Measurements from ENCODE around the gene PARP2.
"Not testable (repeated sequence)": the region's sequence is repeated elsewhere in the genome, so short reads cannot be mapped to it uniquely, and the experiment has no call there.

The PARP2 gene

DNA sequence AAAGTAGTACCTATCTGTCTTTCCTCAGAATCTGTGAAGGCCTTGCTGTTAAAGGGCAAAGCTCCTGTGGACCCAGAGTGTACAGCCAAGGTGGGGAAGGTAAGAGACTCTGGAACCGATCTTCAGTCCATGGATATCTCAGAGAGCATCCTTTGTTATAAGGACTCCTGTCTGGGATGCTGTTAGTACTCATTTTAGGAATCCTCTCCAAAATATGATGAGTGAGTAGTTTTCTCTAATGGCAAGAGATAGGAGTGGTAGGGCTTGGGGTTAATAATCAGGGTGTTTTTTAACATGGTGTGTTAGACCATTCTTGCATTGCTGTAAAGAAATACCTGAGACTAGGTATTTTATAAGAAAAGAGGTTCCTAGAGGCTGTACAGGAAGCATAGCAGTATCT, 1.9 kb downstream of the PARP2 start:
- no peak for DNase-seq (ENCODE audit: low read depth)
- no peak overlapping the region for H3K4me3 ChIP-seq (replicated peaks; ENCODE audit: low read depth, low read length)
- TF ChIP-seq, protein P1, sequence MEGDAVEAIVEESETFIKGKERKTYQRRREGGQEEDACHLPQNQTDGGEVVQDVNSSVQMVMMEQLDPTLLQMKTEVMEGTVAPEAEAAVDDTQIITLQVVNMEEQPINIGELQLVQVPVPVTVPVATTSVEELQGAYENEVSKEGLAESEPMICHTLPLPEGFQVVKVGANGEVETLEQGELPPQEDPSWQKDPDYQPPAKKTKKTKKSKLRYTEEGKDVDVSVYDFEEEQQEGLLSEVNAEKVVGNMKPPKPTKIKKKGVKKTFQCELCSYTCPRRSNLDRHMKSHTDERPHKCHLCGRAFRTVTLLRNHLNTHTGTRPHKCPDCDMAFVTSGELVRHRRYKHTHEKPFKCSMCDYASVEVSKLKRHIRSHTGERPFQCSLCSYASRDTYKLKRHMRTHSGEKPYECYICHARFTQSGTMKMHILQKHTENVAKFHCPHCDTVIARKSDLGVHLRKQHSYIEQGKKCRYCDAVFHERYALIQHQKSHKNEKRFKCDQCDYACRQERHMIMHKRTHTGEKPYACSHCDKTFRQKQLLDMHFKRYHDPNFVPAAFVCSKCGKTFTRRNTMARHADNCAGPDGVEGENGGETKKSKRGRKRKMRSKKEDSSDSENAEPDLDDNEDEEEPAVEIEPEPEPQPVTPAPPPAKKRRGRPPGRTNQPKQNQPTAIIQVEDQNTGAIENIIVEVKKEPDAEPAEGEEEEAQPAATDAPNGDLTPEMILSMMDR (IDR thresholded peaks at IDR 0.05; ENCODE audit: low read length, missing control alignments) = no peak

DNA sequence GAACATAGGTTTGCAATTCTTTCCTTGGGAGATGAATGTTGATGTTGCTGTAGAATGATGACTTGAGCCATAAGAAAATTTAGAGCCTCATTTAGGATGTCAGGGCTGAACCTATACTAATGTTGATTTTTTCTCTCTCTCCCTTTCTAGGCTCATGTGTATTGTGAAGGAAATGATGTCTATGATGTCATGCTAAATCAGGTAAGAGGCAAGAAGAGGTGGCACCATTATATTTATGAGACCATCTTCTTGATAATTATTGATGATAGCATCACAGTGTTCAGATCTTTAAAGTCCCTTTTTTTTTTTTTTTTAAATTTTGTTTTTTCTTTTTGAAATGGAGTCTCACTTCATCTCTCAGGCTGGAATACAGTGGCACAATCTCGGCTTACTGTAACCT, 3.3 kb downstream of the PARP2 start:
- TF ChIP-seq, protein P1 (IDR thresholded peaks at IDR 0.05; ENCODE audit: low read length, missing control alignments) = no peak
- DNase-seq (ENCODE audit: low read depth) = no peak
- no peak overlapping the region for H3K4me3 ChIP-seq (replicated peaks; ENCODE audit: low read depth, low read length)

DNA sequence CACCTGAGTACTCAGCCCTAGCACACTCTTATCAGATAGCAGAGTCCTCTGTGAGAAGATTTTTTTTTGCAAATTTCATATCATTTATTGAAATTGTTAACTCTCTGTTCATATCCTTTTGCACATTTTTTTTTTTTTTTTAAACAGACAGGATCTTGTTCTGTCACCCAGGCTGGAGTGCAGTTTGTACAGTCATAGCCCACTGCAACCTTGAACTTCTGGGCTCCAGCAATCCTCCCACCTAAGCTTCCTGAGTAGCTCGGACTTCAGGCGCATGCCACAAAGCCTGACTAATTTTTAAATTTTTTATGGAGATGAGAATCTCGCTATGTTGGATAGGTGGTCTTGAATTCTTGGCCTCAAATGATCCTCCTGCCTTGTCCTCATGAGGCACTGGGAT, 4.3 kb downstream of the PARP2 start:
- DNase-seq (ENCODE audit: low read depth) = no peak
- TF ChIP-seq, protein P1 (IDR thresholded peaks at IDR 0.05; ENCODE audit: low read length, missing control alignments) = no peak
- no peak overlapping the region for H3K4me3 ChIP-seq (replicated peaks; ENCODE audit: low read depth, low read length)

DNA sequence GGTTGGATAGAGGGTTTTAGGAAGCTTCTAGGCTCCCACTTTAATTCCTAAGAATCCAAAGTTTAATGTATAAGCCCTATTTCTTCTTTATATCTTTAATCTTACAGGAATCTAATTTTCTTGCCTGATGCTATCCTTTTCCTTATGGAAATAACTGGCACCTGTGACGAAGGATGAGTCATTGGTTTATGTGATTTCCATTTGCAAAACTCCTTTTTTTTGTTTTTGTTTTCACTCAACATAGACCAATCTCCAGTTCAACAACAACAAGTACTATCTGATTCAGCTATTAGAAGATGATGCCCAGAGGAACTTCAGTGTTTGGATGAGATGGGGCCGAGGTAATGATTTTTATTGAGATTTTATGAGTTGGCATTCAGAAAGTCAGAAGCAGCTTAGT, 6.8 kb downstream of the PARP2 start:
- DNase-seq (ENCODE audit: low read depth) = no peak
- no peak overlapping the region for H3K4me3 ChIP-seq (replicated peaks; ENCODE audit: low read depth, low read length)
- TF ChIP-seq, protein P1 (IDR thresholded peaks at IDR 0.05; ENCODE audit: low read length, missing control alignments) = no peak

DNA sequence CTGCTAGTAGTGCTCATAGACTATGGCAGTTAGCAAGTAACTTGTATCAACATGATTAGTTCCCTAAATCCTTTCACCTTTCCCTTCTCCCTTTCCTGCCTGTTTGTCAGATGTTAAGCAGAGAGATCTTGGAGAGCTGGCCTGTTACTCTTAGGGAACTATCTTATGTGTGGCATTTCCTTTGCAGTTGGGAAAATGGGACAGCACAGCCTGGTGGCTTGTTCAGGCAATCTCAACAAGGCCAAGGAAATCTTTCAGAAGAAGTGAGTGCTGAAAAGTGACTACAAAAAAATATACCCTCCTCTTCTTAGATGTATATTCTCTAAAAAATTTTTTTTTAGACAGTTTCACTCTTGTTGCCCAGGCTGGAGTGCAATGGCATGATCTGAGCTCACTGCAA, 7.4 kb downstream of the PARP2 start:
- no peak overlapping the region for H3K4me3 ChIP-seq (replicated peaks; ENCODE audit: low read depth, low read length)
- DNase-seq (ENCODE audit: low read depth) = peak; percentile 41
- TF ChIP-seq, protein P1 (IDR thresholded peaks at IDR 0.05; ENCODE audit: low read length, missing control alignments) = peak; percentile 35

DNA sequence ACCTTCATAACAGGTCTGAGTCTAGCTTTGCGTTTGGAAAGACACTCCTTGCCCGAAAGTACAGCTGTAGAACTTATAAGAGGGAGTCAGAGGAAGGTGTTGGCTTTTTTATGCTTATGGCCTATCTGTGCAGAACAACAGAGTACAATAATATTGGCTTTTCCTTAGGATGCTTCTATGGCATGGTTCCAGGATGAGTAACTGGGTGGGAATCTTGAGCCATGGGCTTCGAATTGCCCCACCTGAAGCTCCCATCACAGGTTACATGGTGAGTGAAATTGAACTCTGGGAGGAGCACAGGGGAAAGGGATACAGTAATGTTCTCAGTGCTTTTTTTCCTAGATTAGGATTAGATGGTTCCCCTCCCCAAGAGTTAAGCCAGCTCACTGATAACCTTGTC, 13.0 kb downstream of the PARP2 start:
- DNase-seq (ENCODE audit: low read depth) = no peak
- no peak overlapping the region for H3K4me3 ChIP-seq (replicated peaks; ENCODE audit: low read depth, low read length)
- TF ChIP-seq, protein P1 (IDR thresholded peaks at IDR 0.05; ENCODE audit: low read length, missing control alignments) = no peak

DNA sequence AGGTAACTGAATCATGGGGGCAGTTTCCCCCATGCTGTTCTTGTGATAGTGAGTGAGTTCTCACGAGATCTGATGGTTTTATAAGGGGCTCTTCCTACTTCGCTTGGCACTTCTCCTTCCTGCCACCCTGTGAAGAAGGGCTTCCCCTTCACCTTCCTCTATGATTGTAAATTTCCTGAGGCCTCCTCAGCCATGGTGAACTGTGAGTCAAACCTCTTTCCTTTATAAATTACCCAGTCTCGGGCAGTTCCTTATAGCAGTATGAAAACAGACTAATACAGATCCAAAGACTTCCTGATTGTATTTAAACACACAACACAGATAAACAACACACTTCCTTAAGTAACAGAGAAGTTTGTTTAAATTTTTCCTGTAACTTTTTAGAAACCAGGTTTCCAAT, 15.0 kb downstream of the PARP2 start:
- DNase-seq (ENCODE audit: low read depth); H3K4me3 ChIP-seq (replicated peaks; ENCODE audit: low read depth, low read length): not testable (repeated sequence)

DNA sequence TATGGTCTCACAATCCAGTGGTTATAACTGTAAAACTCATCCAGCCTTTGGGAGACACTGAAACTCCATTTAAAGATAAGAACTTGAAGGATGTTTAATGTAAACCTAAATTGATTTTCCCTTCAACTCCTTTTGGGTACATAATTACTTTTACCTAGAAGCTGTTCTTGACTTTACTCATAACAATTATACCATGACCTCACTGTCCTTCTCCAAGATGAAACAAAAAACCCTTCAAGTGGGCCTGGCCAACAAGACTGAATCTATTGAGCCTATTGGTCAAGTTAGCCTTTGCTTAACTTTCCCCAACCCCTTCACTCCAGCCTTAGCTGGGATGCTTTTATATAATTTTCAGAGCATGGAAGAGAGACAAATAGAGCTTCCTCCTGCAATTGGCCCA, 22.5 kb downstream of the PARP2 start:
- TF ChIP-seq, protein P1 (IDR thresholded peaks at IDR 0.05; ENCODE audit: low read length, missing control alignments) = no peak
- H3K4me3 ChIP-seq (replicated peaks; ENCODE audit: low read depth, low read length) = no peak overlapping the region
- DNase-seq (ENCODE audit: low read depth) = no peak
